Stimulated activated CD4-positive, alpha-beta T cell treated with anti-CD3 and anti-CD28 coated beads, TNF-alpha, amount 100 ng/mL, for 24 hours (primary cell): ENCODE results near the gene ACSF3.

Experiments used
- DNase-seq, 3 experiments: peaks; one replicate each; pipeline ENCODE4 v3.0.0-alpha.2; 2020; ENCODE audit warnings: low read depth in 3 of 3

ACSF3 gene

DNA sequence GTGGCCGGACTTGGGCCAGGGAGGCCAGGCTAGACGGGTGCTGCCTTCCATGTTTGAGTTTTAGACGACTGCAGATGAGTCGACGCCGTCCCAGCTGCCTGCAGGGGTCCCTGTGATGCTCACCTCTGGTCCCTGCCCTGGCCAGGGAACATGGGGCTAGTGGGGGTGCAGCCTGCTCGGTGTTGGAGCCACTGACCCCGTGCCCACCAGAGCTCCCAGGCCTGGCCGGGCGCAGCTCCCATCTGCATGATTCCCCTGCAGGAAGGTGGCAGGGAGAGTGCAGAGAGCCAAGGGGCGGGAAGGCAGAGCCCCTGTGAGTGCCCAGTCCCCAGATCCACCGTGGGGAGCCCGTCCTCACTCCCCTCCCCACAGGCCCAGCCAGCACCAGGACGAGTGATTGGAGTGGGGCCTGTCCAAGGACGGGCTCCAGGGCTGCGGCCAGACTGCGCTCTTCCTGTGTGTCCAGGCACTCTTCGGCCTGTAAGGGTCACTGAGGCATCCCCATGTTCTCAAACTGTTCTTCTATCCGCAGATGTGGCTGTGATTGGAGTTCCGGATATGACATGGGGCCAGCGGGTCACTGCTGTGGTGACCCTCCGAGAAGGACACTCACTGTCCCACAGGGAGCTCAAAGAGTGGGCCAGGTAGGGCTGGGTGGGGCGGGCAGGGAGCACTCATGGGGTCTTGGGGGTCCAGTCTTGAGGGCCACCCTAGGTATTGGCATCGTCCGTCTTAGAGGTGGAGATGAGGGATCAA is 51.9 kb downstream of the ACSF3 start:
- DNase-seq: no peak

GRCh38 chr16:89146211-89147005 is 52.8 kb downstream of the ACSF3 start:
- no peak for DNase-seq

GRCh38 chr16:89147085-89147817 is 53.6 kb downstream of the ACSF3 start:
- no peak for DNase-seq

DNA sequence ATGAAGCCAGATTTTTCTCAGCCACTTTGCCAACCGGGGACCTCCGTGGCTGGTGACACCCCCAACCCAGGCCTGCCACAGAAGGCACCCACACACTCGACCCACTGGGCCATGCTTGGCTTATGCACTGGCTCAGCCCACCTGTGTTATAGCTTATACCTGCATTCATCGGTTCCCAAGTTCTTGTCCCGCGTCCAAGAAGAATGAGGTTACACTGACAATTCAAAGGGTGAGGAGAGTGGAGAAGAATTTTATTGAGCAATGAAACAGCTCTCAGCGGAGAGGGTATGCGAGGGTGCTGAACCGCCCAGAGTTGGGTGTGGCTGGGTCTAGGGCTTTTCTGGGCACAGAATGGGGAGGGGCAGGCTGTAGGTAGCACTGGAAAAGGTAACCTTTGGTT is 55.7 kb downstream of the ACSF3 start:
- no peak for DNase-seq

- no peak for DNase-seq
Observed at GRCh38 chr16:89150090-89150835, 56.6 kb downstream of the ACSF3 start.

GRCh38 chr16:89150981-89151380 is 57.3 kb downstream of the ACSF3 start:
- no peak for DNase-seq

DNA sequence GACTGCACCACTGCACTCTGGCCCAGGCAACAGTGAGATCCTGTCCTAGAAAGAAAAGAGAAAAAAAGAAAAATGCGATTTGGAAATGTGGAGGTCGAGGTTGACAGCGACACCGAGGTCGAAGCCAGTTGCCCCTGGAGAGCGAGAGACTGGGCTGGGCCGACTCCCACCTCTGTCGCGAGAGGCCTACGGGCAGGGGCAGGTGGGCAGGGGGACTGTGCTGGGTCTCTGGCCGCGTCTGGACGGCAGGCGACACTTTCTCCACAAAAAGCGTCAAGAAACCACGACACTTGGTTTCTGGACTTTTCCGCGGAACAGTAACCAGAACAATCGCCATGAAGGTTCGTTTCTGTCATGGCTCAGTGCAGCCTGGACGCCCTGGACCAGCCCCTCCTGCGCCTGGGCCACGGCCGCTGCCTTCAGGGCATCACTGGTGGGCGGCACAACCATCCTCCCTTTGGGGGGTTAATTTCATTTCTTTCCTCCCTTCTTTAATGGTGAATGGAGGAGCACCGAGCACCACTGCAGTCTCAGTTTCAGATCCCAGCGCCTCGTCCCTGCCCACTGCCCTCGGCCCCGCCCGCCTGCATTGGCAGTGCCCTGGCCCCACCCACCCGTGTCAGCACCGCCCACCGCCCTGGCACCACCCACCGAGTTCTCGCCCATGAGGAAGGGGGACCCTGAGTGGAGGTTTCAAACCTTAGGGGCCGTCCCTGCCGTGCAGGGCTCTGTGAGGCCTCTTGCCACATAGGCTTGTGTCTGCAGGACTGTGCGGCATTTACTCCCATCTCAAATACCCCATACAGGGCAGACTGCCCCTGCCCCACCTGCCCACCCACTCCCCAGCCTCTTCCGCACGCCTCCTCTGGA is 59.4 kb downstream of the ACSF3 start:
- DNase-seq: no peak

DNA sequence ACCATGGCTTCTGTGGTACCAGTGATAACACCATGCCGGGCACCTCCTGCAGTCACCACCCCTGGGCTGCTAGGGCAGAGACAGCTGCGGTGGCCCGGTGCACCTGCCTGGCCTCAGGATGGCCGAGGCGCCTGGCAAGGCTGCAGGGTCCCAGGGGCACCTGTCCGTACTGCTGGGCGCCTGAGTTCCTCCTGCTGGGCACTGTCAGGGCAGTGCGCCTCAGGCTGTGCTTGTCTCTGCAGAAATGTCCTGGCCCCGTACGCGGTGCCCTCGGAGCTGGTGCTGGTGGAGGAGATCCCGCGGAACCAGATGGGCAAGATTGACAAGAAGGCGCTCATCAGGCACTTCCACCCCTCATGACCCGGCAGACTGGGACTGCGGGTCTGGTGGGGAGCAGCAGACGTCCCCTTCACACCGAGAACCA is 60.2 kb downstream of the ACSF3 start:
- no peak for DNase-seq

DNA sequence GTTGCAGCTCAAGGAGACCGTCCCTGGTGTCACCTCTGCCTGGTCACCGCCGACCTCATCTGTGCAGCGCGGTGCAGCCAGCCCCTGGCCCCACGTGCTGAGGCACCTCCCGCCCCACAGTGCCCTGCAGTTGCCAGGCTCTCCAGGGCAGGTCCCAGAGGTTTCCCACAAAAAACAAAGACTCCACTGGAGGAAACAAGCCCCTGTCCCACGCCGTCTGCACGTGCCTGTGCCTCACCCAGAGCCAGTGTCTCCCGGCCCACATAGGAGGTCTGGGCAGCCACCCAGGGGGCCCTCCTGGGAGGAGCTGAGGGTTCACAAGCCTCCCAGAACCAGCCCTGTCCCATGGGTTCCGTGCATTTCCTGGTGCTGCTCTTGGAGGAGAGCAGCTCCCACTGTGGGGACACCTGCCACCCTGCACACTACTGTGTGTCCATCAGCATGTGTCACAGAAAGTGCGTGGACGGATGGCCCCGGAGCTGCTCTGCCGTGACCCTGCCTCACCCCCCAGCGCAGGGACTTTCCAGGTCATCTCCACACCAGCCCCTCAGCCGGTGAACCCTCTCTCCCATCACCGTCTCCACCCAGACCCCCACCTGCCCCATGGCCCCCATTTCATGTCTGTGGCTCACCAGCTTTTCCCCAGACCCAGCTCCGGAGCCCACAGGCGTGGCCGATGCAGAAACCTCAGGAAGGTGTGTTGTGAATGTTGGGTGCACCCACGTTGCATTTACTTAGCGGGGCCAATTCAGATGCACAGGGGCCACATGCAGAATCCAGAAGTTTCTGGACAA is 60.9 kb downstream of the ACSF3 start:
- DNase-seq: no peak

GRCh38 chr16:89155184-89155679 is 61.6 kb downstream of the ACSF3 start:
- no peak for DNase-seq

- DNase-seq: no peak
Observed at GRCh38 chr16:89155851-89156739, 62.4 kb downstream of the ACSF3 start.

GRCh38 chr16:89156740-89157645 is 63.3 kb downstream of the ACSF3 start:
- DNase-seq: no peak

- no peak for DNase-seq
Observed at GRCh38 chr16:89157778-89158177, 64.1 kb downstream of the ACSF3 start.

GRCh38 chr16:89159066-89159849 is 65.6 kb downstream of the ACSF3 start:
- DNase-seq: no peak

GRCh38 chr16:89159850-89160354 is 66.2 kb downstream of the ACSF3 start:
- DNase-seq: no peak

- no peak for DNase-seq
Observed at GRCh38 chr16:89160977-89161701, 67.5 kb downstream of the ACSF3 start.
